ENCODE measurements around the gene KCNIP1.

KCNIP1 gene

GRCh38 chr5:170503990-170504596, at the start of gene KCNIP1:
KCNIP1 (plus strand) TSS chr5:170504020.
- DNase-seq (ENCODE audit: low read depth), result no peak

- no peak for DNase-seq (ENCODE audit: low read depth)
Measured at GRCh38 chr5:170463426-170463825, 40.4 kb upstream of the KCNIP1 start.

DNA sequence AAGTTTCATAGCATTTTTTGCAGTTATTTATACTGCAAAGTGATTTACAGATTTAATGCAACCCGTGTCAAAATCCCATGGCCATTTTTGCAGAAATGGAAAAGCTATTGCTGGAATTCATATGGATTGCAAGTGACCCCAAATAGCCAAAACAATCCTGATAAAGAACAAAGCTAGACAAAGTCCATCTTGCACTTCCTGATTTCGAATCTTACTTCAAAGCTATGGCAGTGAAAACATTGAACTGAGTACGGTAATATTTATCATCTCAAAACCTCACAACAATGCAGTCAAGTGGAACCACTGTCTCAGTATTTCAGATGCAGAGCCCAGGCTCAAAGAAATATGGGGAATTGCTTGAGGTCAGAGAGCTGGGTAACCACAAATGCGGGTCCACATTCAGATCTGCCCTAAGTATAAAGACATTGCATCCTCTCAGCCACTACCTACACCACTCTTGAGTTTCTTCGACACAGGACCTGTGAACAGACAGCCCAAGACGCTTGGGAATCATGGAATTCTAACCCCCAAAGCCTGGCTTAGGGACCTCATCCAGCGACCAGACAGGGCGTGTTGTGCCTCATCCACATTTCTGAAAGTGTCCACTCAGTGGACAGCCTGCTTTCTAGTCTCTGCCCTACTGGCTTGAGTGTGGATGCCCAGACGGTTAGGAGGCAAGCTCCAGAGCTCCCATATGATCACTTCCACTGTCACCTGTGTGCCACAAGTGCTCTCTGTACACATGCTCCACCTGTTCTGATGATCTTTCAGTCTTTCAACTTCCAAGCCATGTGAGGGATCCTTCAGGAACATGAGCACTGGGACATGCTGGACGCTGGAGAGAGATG, 39.3 kb upstream of the KCNIP1 start:
- DNase-seq (ENCODE audit: low read depth), result no peak

DNA sequence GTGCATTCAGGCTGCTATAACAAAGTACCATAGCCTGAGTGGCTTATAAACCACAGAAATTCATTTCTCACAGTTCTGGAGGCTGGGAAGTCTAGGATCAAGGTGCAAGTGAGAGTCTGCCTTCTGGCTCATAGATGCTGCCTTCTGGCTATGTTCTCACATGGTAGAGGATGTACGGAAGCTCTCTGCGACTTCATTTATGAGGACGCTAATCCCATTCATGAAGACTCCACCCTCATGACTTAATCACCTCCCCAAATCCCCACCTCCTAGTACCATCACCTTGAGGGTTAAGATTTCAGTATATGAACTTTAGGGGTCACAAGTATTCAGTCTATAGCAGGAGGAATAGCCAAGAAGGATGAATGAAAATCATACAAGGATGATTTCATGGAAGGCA, 37.3 kb upstream of the KCNIP1 start:
- DNase-seq (ENCODE audit: low read depth), result no peak

GRCh38 chr5:170466988-170467707, 36.7 kb upstream of the KCNIP1 start:
- DNase-seq (ENCODE audit: low read depth), result no peak

DNA sequence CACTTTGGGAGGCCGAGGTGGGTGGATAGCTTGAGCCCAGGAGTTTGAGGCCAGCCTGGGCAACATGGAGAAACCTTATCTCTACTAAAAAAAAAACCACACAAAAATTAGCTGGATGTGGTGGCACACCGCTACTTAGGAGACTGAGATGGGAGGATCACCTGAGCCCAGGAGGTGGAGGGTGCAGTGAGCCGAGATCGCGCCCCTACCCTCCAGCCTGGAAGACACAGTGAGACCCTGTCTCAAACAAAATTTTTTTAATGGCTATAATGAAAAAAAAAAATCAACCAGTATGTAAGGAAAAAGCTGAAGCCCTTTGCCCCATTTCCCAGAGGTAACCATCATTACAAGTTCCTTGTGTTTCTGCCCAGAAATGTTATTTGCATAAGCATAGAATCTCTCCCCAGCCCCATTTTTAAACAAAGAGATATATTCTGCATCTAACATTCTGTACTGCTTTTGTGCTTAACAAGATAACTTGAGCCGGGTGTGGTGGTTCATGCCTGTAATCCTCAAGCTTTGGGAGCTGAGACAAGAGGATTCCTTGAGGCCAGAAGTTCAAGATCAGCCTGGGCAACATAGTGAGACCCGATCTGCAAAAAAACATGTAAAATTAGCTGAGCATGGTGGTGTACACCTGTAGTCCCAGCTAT, 35.1 kb upstream of the KCNIP1 start:
- DNase-seq (ENCODE audit: low read depth), result no peak

- no peak for DNase-seq (ENCODE audit: low read depth)
Measured at GRCh38 chr5:170469414-170469813, 34.4 kb upstream of the KCNIP1 start.

DNA sequence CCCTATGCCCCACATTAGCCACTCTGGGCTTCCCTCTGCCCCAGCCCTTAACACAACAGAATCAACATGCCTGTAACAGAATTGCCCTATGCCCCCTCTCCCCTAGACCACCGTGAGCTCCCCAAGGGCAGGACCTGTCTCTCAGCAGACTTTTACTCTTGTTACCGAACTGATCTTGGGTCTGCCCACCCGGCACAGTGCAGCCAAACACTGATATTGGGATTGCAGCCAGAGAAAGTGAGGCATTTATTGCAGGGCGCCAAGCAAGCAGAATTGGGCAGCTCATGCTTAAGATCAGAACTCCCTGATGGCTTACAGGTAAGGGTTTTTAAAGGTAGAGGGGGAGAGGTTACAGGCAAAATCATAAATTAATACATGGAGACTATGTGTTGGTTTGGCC, 33.5 kb upstream of the KCNIP1 start:
- no peak for DNase-seq (ENCODE audit: low read depth)

- DNase-seq (ENCODE audit: low read depth), result no peak
Measured at GRCh38 chr5:170470808-170471404, 32.9 kb upstream of the KCNIP1 start.

GRCh38 chr5:170471551-170472178, 32.2 kb upstream of the KCNIP1 start:
- no peak for DNase-seq (ENCODE audit: low read depth)

DNA sequence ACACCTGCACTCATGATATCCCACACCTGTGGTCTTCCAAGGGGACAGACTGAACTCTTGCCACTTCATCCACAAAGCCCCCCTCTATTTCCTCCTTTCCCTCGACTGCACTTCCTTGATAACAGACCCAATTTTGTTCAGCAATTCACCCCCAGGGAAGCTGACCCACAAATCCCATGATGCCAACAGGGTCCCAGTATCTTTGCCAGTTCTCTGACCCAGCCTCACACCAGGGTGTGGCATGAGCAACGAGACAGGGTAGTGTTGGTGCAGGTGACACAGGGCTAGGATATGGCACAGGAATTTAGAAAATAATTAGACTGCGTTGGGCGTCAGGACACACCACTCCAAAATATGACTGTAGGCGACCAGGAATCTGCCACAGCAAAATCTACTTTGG, 30.2 kb upstream of the KCNIP1 start:
- DNase-seq (ENCODE audit: low read depth), result no peak

DNA sequence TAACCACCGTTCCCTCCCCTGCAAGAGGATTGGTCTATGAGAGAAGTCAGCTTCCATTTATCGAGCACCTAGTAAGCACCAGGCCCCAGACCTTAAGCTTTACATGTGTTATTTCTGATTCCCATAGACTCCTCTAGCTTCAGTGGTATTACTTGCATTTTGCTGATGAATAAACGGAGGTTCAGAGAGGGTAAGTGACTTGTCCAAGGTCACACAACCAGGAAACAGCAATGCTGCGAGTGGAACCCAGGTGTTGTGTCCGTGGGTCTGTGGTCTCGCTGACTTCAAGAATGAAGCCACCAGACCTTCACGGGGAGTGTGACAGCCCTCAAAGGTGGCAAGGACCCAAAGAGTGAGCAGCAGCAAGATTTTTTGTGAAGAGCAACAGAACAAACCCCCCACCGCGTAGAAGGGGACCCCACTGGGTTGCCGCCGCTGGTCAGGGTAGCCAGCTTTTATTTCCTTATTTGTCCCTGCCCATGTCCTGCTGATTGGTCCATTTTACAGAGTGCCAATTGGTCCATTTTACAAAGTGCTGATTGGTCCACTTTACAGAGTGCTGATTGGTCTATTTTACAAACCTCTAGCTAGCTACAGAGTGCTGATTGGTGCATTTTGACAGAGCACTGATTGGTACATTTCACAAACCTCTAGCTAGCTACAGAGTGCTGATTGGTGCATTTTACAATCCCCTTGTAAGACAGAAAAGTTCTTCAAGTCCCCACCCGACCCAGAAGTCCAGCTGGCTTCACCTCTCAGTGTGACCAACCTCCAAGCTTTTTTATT, 29.1 kb upstream of the KCNIP1 start:
- no peak for DNase-seq (ENCODE audit: low read depth)

DNA sequence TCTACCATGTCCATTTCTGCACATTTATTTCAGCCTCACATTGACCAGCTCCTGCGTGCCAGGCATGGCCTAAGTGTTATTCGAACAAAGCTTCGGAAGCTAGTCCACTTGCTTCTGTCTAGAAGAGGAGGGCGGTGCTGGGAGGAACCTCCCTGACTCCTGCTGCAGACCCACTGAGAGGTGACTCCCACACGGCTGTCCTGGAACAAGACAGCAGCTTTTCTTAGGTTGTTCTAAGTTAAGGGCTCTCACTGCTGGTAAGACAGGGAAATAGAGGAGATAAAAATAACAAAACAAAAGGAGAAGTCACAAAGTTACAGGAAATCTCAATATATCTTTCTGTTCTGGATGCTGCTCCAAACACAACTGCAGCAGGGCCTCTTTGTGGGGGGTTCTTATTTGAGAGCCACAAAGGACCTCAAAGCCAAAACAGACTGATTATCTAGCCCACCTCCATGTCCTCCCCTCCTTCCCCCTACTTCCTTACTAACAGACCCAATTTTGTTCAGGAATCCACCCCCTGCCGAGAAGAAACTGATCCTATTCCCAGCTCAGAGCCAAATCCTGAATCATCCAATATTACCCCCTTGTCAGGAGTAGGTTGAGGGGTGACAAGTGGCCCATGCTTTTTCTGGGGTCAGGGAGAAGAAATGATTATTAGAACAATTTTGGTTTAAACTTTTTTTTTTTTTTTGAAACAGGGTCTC, 28.4 kb upstream of the KCNIP1 start:
- no peak for DNase-seq (ENCODE audit: low read depth)

DNA sequence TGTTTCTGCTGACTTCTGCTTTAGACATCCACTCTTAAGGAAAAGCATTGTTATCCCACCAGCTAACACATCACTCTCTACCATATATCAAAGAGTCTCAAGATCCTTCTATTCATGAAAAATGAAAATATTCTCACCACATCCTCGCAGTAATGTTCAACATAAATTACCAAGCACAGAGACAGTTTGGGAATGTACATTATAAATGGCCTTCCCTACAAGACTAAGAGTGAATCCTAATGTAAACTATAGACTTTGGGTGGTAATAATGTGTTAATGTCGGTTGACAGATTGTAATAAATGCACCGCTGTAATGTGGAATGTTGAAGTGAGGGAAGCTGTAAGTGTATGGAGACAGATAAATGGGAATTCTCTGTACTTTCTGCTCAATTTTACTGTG, 27.1 kb upstream of the KCNIP1 start:
- DNase-seq (ENCODE audit: low read depth), result no peak

GRCh38 chr5:170477906-170478305, 25.9 kb upstream of the KCNIP1 start:
- DNase-seq (ENCODE audit: low read depth), result no peak

GRCh38 chr5:170478306-170478705, 25.5 kb upstream of the KCNIP1 start:
- DNase-seq (ENCODE audit: low read depth), result no peak

DNA sequence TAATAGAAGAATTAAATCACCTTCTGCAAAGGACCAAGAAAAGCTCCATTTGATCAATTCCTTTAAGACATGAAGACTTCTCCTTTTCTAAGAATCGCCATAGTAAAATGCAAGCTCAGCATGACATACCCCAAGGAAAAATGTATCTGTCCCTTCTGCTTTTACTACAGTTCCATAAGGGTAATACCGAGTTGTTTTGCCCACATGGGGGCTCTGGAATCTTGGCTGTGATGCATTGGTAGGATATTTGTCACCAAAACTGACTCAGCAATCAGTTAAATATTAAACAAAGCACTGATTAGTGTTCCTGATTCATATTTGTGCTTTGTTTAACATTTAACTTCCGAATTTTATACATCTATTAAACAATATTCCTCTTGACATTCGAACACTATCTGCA, 24.3 kb upstream of the KCNIP1 start:
- DNase-seq (ENCODE audit: low read depth), result no peak

- no peak for DNase-seq (ENCODE audit: low read depth)
Measured at GRCh38 chr5:170480260-170480659, 23.6 kb upstream of the KCNIP1 start.

GRCh38 chr5:170481849-170482248, 22.0 kb upstream of the KCNIP1 start:
- DNase-seq (ENCODE audit: low read depth), result no peak

- DNase-seq (ENCODE audit: low read depth), result no peak
Measured at GRCh38 chr5:170482511-170482910, 21.3 kb upstream of the KCNIP1 start.
